ENCODE data around the gene EIF5A.

DNA sequence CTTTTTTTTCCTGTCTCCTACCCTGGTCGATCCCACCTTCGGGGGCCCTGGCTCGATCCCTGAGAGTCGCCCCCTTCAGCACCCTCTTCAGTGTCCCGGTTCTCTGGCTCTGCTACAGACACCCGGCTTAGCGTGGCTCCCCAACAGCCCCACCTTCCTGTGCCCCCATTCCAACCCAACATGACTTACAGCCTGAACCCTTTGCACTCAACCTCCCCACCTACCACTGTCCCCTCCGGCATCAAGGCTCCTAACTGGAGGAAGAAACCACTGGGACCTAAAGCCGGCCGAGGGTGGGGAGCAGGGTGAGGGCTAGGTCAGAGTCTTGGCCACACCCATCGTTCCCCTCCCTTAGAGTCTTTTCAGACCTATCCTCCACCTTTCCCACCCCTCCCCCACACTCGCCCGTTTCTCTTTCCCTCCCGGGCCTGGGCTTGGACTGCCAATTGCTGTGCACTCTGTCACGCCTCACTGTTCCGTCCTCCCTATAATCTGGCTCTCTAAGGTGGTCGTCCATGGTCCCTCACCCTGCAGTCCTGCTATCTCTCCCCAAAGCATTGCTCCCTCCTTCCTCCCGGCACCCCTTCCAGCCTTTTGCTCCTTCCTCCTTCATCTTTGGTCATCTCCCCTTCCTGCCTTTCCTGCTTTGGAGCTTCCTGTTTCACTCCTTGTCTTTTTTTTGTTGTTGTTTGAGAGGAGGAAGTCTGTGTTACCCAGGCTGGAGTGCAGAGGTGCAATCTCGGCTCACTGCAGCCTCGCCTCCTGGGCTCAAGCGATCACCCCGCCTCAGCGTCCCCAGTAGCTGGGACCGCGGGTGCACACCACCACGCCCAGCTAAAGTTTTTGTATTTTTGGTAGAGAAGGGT, 44.3 kb upstream of the EIF5A start:
- peak; percentile 25; the same call in 1 of the 2 replicates for TF ChIP-seq SIN3A (IDR thresholded peaks at IDR 0.05; ENCODE audit: low read depth)
- TF ChIP-seq, protein P1, sequence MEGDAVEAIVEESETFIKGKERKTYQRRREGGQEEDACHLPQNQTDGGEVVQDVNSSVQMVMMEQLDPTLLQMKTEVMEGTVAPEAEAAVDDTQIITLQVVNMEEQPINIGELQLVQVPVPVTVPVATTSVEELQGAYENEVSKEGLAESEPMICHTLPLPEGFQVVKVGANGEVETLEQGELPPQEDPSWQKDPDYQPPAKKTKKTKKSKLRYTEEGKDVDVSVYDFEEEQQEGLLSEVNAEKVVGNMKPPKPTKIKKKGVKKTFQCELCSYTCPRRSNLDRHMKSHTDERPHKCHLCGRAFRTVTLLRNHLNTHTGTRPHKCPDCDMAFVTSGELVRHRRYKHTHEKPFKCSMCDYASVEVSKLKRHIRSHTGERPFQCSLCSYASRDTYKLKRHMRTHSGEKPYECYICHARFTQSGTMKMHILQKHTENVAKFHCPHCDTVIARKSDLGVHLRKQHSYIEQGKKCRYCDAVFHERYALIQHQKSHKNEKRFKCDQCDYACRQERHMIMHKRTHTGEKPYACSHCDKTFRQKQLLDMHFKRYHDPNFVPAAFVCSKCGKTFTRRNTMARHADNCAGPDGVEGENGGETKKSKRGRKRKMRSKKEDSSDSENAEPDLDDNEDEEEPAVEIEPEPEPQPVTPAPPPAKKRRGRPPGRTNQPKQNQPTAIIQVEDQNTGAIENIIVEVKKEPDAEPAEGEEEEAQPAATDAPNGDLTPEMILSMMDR (IDR thresholded peaks at IDR 0.05 in 2 of 3, conservative IDR thresholded peaks at IDR 0.05 in 1 of 3; ENCODE audit: borderline replicate concordance in 1 of 3, insufficient read depth in 1 of 3, low read depth in 2 of 3, low read length in 2 of 3), result no peak
- TF ChIP-seq SRF (IDR thresholded peaks at IDR 0.05; ENCODE audit: low read depth), result no peak
- no peak for TF ChIP-seq EZH2phosphoT487 (IDR thresholded peaks at IDR 0.05; ENCODE audit: borderline replicate concordance)
- no peak for TF ChIP-seq EZH2 (IDR thresholded peaks at IDR 0.05)
- TF ChIP-seq, protein P2, sequence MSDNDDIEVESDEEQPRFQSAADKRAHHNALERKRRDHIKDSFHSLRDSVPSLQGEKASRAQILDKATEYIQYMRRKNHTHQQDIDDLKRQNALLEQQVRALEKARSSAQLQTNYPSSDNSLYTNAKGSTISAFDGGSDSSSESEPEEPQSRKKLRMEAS (IDR thresholded peaks at IDR 0.05), result peak; percentile 47; the same call in 1 of the 2 replicates
- peak; percentile 77 for TF ChIP-seq POLR2AphosphoS5 (IDR thresholded peaks at IDR 0.05; ENCODE audit: low read depth, low read length)
- TF ChIP-seq, protein P3, sequence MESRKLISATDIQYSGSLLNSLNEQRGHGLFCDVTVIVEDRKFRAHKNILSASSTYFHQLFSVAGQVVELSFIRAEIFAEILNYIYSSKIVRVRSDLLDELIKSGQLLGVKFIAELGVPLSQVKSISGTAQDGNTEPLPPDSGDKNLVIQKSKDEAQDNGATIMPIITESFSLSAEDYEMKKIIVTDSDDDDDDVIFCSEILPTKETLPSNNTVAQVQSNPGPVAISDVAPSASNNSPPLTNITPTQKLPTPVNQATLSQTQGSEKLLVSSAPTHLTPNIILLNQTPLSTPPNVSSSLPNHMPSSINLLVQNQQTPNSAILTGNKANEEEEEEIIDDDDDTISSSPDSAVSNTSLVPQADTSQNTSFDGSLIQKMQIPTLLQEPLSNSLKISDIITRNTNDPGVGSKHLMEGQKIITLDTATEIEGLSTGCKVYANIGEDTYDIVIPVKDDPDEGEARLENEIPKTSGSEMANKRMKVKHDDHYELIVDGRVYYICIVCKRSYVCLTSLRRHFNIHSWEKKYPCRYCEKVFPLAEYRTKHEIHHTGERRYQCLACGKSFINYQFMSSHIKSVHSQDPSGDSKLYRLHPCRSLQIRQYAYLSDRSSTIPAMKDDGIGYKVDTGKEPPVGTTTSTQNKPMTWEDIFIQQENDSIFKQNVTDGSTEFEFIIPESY (IDR thresholded peaks at IDR 0.05; ENCODE audit: extremely low read depth, insufficient replicate concordance, low read length), result no peak
- peak; percentile 76 for TF ChIP-seq SP1 (IDR thresholded peaks at IDR 0.05; ENCODE audit: low read depth)
- peak; percentile 35 for TF ChIP-seq POLR2A (IDR thresholded peaks at IDR 0.05; ENCODE audit: borderline replicate concordance, extremely low read depth, insufficient read depth, insufficient read length)
- TF ChIP-seq EGR1 (IDR thresholded peaks at IDR 0.05; ENCODE audit: low read depth), result no peak
- no peak for TF ChIP-seq FOSL1 (IDR thresholded peaks at IDR 0.05; ENCODE audit: low read depth)
- no peak for TF ChIP-seq ZNF274 (IDR thresholded peaks at IDR 0.05; ENCODE audit: low read depth, low read length)
- TF ChIP-seq CEBPB (IDR thresholded peaks at IDR 0.05; ENCODE audit: low read depth), result no peak

All from HCT116 (cell line).